Breast epithelium (tissue), 3 donors: ENCODE data around the gene TNS3.

Experiments
- CTCF ChIP-seq, 3 donors: fragments of 450-650 bp; IDR thresholded peaks; one replicate each; pipeline ENCODE4 v1.5.1; 2016 to 2017; ENCODE audit warnings: antibody characterized with exemption in 3 of 3, mild to moderate bottlenecking in 3 of 3, moderate library complexity in 3 of 3
- POLR2A ChIP-seq: fragments of 450-650 bp; IDR thresholded peaks from one replicate; pipeline ENCODE4 v1.6.1; 2016; ENCODE audit warnings: antibody characterized with exemption, mild to moderate bottlenecking, moderate library complexity
- POLR2AphosphoS5 ChIP-seq, 3 donors: sonication (generic); formaldehyde crosslinking; IDR thresholded peaks; one replicate each; pipeline ENCODE4 v1.6.1; 2017; ENCODE audit warnings: antibody characterized with exemption in 3 of 3

GRCh38 chr7:47323904-47324303 lies 258.0 kb downstream of the TNS3 start:
- TF ChIP-seq CTCF (IDR thresholded peaks at IDR 0.05) (no peak), POLR2A (no peak), POLR2AphosphoS5 (IDR thresholded peaks at IDR 0.05) (no peak)
